GM21360 (cell line): ENCODE data around the gene CDC6.

Experiments
- ATAC-seq: cut with Tn5 transposase; IDR thresholded peaks from one replicate; pipeline ENCODE4 v1.9.1; 2021; ENCODE audit warnings: mild to moderate bottlenecking, moderate library complexity; ENCODE audit not compliant: unreplicated experiment

Gene CDC6

DNA sequence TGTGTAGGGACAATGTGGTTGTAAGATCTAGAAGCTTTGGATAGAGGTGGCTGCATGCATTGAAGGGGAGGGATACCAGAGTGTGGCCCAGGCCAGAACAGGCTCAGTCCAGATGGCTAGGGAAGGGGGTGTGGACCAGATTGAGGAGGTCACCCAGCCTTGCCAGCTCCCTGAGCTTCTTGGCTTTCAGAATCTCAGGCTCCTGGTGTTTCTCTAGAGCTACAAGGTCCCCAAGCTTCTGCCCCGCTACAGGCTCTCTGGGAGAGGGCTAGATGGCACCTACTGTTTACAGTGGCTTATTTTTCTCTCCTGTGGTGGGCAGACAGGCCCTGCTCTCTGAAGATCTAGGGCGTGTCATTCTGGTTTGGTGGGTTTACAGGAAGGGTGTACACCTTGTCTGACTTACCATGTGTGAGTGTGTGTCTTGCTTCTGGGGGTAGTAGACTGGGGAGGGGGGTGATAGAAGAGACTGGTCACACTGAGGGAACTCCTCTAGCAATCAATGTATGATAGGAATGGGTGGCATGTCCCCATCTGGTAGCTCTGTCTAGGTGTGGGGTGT, 22.4 kb downstream of the CDC6 start:
- ATAC-seq: no peak

DNA sequence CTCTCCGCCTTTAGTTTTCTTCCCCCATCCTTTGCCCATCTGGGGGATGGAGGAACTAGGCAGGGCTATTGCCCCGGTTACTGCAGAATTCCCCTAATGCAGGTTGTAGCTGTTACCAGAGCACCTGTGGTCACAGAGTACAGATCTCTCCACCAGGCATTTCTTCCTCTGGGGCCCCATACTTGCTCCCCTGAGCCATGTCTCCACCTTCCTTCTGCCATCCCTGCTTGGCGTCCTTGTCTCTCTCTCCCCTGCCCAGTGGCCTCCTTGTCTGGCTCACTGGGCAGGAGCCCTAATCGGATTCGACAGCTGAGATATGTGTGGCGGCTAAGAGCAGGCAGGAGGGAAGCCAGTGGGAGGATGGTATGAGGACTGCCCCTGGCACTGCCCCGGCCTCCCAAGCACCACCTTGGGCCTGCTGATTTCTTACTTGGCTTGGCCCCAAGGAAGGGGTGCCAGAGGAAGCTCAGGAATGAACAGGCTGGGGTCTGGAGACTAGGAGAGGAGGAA, 23.3 kb downstream of the CDC6 start:
- no peak for ATAC-seq

DNA sequence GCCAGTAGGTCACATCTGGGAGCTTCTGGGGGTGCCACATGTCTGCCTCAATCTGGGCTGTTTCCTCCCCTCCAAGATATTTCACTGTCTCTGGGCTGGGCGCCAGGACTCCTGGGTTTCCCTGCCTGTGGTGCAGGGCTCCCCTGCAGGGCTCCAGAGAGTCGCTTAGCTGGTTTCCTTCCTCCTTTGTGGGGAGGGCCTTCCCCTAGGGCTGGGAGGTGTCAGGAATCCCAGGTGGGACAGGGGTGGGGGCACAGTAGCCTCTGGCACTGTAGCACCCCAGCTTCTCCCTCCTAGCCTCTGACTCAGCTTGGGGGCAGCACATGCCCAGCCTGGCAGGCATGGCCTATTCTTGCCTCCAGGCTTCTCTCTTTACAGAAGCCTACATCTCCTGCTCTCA, 23.9 kb downstream of the CDC6 start:
- ATAC-seq: no peak

- ATAC-seq: no peak
Observed at GRCh38 chr17:40312131-40312731, 24.6 kb downstream of the CDC6 start.

- ATAC-seq: no peak
Observed at GRCh38 chr17:40312893-40313667, 25.4 kb downstream of the CDC6 start.

GRCh38 chr17:40313668-40314583, 26.2 kb downstream of the CDC6 start:
- ATAC-seq: no peak

DNA sequence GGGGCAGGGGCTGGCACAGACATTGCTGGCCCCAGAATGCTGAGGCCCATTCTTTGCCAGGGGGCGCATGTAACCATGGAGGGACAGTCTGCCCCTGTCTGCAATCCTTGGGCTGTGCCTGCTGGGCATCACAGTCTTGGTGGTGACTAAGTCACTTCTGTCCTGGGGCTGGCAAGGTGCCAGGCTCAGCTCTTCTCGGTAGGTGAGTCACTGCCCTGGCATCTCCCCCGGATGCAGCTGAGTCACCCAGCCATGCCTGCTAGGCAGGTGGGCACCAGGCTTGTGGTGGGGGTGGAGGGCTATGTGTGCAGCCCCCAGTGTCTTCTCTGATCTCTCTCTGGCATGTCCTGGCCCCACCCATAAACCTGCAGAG, 26.9 kb downstream of the CDC6 start:
- ATAC-seq: no peak

- ATAC-seq: no peak
Observed at GRCh38 chr17:40315206-40315605, 27.5 kb downstream of the CDC6 start.

DNA sequence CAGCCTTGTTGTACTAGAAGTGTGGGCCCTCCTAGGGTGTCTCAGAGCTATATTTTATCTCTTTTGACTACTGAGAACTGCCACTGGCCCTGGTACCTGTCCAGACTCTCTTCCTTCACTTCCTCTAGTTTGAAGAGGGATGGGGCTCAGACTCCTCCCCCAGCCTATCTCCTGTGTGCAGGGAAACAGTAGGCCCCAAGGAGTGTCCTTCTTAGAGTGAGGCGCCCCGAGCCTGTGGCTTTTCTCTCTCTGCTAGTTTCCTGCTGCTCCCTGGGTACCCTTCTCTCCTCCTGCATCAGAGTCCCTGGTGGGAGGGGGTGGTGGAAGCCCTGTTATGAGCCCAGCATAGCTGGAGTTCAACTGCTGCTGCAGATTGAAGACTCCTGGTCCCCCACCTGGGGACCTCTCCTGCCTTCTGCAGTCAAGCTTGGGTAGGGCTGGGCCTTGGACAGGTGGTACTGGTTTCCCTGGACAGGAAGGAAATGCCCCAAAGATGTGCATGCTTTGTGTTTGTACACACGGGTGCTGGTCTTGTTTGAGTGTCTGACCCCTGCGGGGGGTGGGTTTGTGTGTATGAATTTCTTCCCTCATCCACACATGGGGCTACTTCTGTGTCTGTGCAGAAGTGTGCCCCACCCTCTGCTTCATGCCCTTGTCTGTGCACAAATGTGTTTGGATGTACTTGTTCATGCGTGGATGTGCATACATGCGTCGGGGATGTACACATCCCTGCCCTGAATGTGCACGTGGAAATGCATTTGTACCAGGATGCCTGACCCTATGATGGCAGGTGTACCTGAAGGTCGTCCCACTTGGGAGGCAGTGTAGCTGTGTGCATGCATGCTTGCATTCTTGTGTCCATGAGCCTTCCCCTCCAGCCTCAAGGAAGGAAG, 28.2 kb downstream of the CDC6 start:
- ATAC-seq: no peak

- no peak for ATAC-seq
Observed at GRCh38 chr17:40316571-40317344, 29.1 kb downstream of the CDC6 start.

DNA sequence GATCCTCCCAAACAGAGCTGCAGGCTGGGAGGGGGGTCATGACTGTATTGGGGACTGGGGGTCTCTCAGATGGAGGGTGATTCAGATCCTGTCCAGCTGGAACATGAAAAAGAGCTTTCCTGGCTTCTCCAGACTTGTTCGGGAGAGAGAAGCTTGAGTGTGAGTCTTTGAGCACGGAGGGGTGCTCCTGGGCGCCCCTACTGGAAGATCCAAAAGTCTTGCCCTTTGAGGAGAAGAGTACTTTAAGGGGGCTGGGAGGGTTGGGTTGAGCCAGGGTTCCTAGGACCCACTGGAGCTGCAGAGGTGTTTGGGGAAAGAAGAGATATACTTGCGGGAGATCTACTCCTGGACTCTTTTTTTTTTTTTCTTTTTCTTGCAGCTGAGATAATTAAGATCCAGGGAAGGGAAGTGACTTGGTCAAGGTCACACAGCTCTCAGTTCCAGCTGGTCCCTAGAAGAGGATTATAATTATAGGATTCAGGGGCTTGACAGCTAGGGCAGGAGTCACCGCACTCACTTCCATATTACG, 29.7 kb downstream of the CDC6 start:
- no peak for ATAC-seq

DNA sequence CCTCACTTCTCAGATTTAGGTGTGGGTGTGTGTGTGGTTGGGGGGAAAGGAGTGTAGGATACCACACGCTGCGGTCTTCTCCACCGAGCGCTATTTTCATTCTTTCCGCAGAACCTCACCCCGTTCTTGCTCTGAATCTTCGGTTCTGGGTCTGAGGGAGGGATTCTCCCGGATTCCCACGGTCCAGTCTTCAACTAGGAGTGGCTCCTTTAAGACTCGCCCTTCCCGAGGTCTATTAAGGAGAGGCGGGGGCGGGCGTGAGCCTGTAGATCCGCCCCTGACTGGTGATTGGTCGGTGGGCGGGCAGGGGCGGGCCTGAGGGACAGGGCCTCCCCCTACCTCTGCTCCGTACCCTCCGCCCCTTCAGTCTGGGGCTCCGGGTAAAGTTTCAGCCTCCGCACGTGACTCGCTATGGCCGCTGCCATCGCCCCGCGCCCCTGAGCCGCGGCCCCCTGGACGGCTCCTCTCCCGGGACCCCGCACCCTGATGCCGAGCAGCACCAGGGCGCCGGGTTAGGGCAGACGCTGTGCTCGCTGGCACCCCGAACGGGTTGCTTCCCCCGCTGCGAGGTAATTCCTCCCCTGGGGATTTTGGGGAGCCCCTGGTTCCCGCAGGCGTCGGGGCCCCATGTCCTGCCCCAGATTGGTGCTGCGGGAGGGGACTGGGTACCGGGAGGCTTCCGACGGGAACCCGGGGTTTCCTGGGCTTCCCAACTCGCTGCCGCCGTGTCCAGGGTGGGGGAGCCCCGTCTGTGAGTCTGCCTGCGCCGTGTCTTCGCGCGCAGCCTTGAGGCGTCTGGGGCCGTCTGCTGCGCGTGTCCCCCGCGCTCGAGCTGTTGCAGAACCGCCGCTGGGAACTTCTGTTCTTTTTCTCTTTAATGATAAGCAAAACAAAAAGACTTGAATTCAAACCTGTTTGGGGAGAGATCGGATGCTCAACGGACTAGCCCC, 30.5 kb downstream of the CDC6 start:
- ATAC-seq: peak; percentile 50

GRCh38 chr17:40318830-40319391, 31.2 kb downstream of the CDC6 start:
- ATAC-seq: no peak

DNA sequence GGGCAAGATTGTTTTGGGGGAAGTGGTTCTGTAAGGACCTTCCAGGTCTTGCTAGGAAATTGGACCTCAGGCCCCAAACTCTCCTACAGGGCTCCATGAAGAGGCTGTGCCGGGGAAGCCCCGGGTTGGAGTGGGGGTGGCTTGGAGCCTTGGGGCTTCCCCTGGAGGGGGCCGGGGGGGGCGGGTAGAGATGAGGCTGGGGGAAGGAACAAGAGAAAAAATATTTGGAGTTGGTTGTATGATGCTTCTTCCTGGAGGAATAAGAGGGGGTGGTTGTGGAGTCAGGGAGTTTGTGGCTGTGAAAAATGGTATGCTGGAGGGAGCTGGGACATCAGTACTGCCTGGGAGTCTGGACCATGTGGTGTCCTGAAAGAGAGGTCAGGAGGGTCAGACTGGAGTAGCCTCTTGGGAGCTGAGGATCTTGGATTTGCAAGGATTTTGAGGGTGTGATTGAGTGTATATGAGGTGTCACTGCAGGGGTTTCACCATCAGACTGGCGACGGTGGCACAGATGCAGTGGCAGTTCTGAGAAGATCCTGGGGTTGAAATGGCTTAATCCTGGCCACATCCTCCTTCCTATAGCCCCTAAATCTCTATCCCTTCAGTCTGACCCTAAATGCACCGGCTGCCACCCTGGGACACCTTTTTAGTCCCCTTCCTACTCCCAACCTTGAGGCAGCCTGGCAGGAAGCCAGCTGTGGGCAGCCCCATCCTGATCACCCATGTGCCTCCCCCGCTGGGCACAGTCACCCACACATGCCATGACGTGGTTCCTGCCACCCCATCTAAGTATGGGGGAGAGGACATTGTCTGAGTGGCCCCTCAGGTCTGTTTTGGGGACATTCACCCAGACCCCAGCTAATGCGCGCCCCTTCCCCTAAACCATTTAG, 32.2 kb downstream of the CDC6 start:
- no peak for ATAC-seq

- ATAC-seq: no peak
Observed at GRCh38 chr17:40320756-40321523, 33.3 kb downstream of the CDC6 start.

- ATAC-seq: no peak
Observed at GRCh38 chr17:40321524-40321929, 33.8 kb downstream of the CDC6 start.
